WTC11 (cell line): Measurements from ENCODE around the gene PCBD2. TPM values are rescaled to one million over a fixed set of nuclear protein-coding genes. Genes with fewer than 3 reads are reported as not detected.

Source experiments
- ATAC-seq: fragments of 200-7000 bp; cut with Tn5 transposase; 2 replicates; pipeline ENCODE4 v1.10.0; 2021; ENCODE audit warnings: mild to moderate bottlenecking, moderate library complexity
- CTCF ChIA-PET: fragments of 300-600 bp; sonication (Branson Sonifier 250); formaldehyde crosslinking; loops from one replicate; lab custom pipeline; 2021; ENCODE audit warnings: antibody characterized with exemption; lab: Charles Lee
- POLR2A ChIA-PET: fragments of 350-600 bp; sonication (Branson Sonifier 250); formaldehyde crosslinking; loops from one replicate; lab custom pipeline; 2021; ENCODE audit warnings: antibody characterized with exemption; lab: Charles Lee
- DNase-seq: peaks from one replicate; pipeline ENCODE4 v3.0.0; 2021; ENCODE audit warnings: low spot score
- H3K27ac Mint-ChIP-seq: 2 replicates; pipeline ENCODE4 v1.8.0; 2021; ENCODE audit warnings: mixed read lengths
- H3K27me3 Mint-ChIP-seq: 2 replicates; pipeline ENCODE4 v1.8.0; 2021; ENCODE audit warnings: low read depth, mild to moderate bottlenecking, moderate library complexity, mixed read lengths
- H3K36me3 Mint-ChIP-seq: 2 replicates; pipeline ENCODE4 v1.8.0; 2021; ENCODE audit warnings: mixed read lengths
- H3K4me1 Mint-ChIP-seq: 2 replicates; pipeline ENCODE4 v1.8.0; 2022; ENCODE audit warnings: mixed read lengths
- H3K4me3 Mint-ChIP-seq: 2 replicates; pipeline ENCODE4 v1.8.0; 2021; ENCODE audit warnings: mild to moderate bottlenecking, moderate library complexity, mixed read lengths
- H3K9me3 Mint-ChIP-seq: 2 replicates; pipeline ENCODE4 v1.8.0; 2021; ENCODE audit warnings: mixed read lengths
- ATF1 ChIP-seq: sonication (generic); formaldehyde crosslinking; IDR thresholded peaks from 2 replicates; pipeline ENCODE4 v1.8.1; 2023; ENCODE audit warnings: mild to moderate bottlenecking, moderate library complexity, missing genetic modification reagents
- CTCF ChIP-seq: fragments of 200-600 bp; IDR thresholded peaks from 2 replicates; pipeline ENCODE4 v1.8.0; 2022; ENCODE audit warnings: antibody characterized with exemption
- HMGXB4 ChIP-seq: sonication (generic); formaldehyde crosslinking; IDR thresholded peaks from 2 replicates; pipeline ENCODE4 v1.8.1; 2023; ENCODE audit warnings: mild to moderate bottlenecking, moderate library complexity, missing genetic modification reagents
- JUN ChIP-seq: sonication (generic); formaldehyde crosslinking; IDR thresholded peaks from 2 replicates; pipeline ENCODE4 v1.8.0; 2023; ENCODE audit warnings: mild to moderate bottlenecking, missing genetic modification reagents
- NFATC4 ChIP-seq: fragments of 250-450 bp; sonication (Bioruptor Pico); IDR thresholded peaks from 2 replicates; pipeline ENCODE4 v1.9.0; 2021; ENCODE audit warnings: mild to moderate bottlenecking
- NR3C1 ChIP-seq: sonication (generic); formaldehyde crosslinking; conservative IDR thresholded peaks from 2 replicates; pipeline ENCODE4 v1.8.1; 2023; ENCODE audit warnings: low read depth, mild to moderate bottlenecking, missing genetic modification reagents
- RELA ChIP-seq: sonication (generic); formaldehyde crosslinking; IDR thresholded peaks from 2 replicates; pipeline ENCODE4 v1.8.1; 2022; ENCODE audit warnings: missing genetic modification reagents, mild to moderate bottlenecking, borderline replicate concordance
- SOX15 ChIP-seq: fragments of 250-450 bp; sonication (Bioruptor Pico); IDR thresholded peaks from 2 replicates; pipeline ENCODE4 v1.9.0; 2021; ENCODE audit warnings: mild to moderate bottlenecking
- ZNF138 ChIP-seq: sonication (generic); formaldehyde crosslinking; conservative IDR thresholded peaks from 2 replicates; pipeline ENCODE4 v1.8.1; 2022; ENCODE audit warnings: mild to moderate bottlenecking, moderate library complexity, missing genetic modification reagents
- ZNF317 ChIP-seq: sonication (generic); formaldehyde crosslinking; IDR thresholded peaks from 2 replicates; pipeline ENCODE4 v1.8.1; 2023; ENCODE audit warnings: low read depth, mild to moderate bottlenecking, moderate library complexity, missing genetic modification reagents, borderline replicate concordance
- ZNF396 ChIP-seq: fragments of 250-450 bp; sonication (Bioruptor Pico); IDR thresholded peaks from 2 replicates; pipeline ENCODE4 v1.8.0; 2021; ENCODE audit warnings: mild to moderate bottlenecking, moderate library complexity, borderline replicate concordance
- ZNF416 ChIP-seq: fragments of 250-450 bp; sonication (Bioruptor Pico); IDR thresholded peaks from 2 replicates; pipeline ENCODE4 v1.9.0; 2021; ENCODE audit warnings: mild to moderate bottlenecking, inconsistent platforms
- ZNF512 ChIP-seq: sonication (generic); formaldehyde crosslinking; IDR thresholded peaks from 2 replicates; pipeline ENCODE4 v1.8.1; 2022; ENCODE audit warnings: missing genetic modification reagents, borderline replicate concordance
- ZNF671 ChIP-seq: fragments of 250-450 bp; sonication (Bioruptor Pico); IDR thresholded peaks from 2 replicates; pipeline ENCODE4 v1.8.0; 2021; ENCODE audit warnings: mild to moderate bottlenecking
- total RNA-seq: library from RNA; stranded (reverse); gene quantifications from 3 replicates; pipeline ENCODE4 v1.2.3, GENCODE V29; 2021
- TF ChIP-seq, protein P1 (sequence below): sonication (generic); formaldehyde crosslinking; IDR thresholded peaks from 2 replicates; pipeline ENCODE4 v1.8.0; 2023; ENCODE audit warnings: missing genetic modification reagents
- TF ChIP-seq, protein P2 (sequence below): sonication (generic); formaldehyde crosslinking; IDR thresholded peaks from 2 replicates; pipeline ENCODE4 v1.8.1; 2022; ENCODE audit warnings: mild to moderate bottlenecking, missing genetic modification reagents, moderate library complexity, borderline replicate concordance
- TF ChIP-seq, protein P3 (sequence below): sonication (generic); formaldehyde crosslinking; IDR thresholded peaks from 2 replicates; pipeline ENCODE4 v1.8.0; 2023; ENCODE audit warnings: mild to moderate bottlenecking, missing genetic modification reagents

PCBD2 gene
- total RNA-seq, 1 experiment from 2014 or later, result 9.9 TPM

GRCh38 chr5:134902071-134902801, 2.7 kb upstream of the PCBD2 start:
- no peak overlapping the region for H3K27ac Mint-ChIP-seq
- H3K4me1 Mint-ChIP-seq, result peaks cover 7% of the 10 kb centered on the region
- no peak overlapping the region for H3K4me3 Mint-ChIP-seq
- DNase-seq, result no peak
- peaks cover 3% of the 10 kb centered on the region; the same call in 1 of the 2 replicates for H3K36me3 Mint-ChIP-seq
- CTCF ChIA-PET, result no interaction called here
- ATAC-seq, result no peak
- POLR2A ChIA-PET, result no interaction called here
- H3K27me3 Mint-ChIP-seq, result no peaks in the 10 kb centered on the region
- H3K9me3 Mint-ChIP-seq, result no peaks in the 10 kb centered on the region
- no peak for TF ChIP-seq ZNF416 (CRISPR knock-in tag)
- TF ChIP-seq, protein P1, sequence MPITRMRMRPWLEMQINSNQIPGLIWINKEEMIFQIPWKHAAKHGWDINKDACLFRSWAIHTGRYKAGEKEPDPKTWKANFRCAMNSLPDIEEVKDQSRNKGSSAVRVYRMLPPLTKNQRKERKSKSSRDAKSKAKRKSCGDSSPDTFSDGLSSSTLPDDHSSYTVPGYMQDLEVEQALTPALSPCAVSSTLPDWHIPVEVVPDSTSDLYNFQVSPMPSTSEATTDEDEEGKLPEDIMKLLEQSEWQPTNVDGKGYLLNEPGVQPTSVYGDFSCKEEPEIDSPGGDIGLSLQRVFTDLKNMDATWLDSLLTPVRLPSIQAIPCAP (CRISPR knock-in tag), result no peak

DNA sequence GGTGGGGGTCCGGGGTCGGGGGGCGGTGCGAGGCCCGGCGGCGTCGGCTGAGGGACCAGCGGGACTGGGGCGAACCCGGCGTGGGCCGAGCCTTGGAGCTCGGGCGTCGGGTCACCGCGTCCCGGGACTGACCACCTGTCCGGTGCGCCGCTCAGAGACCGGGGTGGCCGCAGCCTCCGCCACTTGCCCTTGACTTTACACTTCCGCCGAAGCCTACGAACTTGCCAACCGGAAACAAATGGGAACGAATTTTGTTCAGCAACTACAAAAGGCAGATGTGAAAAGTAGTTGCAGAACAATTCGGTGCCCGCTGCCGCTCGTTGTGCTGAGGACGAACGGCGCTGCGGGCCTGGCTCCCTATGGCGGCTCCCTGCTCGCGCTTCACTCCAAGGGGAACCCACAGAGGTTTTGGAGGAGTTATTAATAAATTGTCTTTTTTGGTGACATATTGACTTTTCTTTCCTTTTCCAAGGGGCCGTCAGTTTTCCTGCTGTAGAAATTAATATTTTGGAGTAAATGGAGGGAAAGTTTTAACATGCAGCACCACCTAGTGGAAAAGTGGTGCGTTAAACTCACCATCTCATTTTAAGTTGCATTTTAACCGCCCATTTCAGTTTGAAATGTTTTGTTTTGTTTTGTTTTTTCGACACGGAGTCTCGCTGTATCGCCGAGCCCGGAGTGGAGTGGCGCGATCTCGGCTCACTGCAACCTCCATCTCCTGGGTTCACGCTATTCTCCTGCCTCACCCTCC, 490 bp downstream of the PCBD2 start:
- Mint-ChIP-seq H3K9me3 (no peaks in the 10 kb centered on the region), H3K4me3 (peak overlapping the region; percentile 92), H3K4me1 (peaks cover 7% of the 10 kb centered on the region), H3K27me3 (no peaks in the 10 kb centered on the region), H3K36me3 (no peaks in the 10 kb centered on the region), H3K27ac (peak overlapping the region; percentile 95)
- CTCF ChIA-PET, result interaction anchor here (0.6 to 3.3 kb wide), 26 partner anchors 9 to 318 kb away, joined by 3 to 30 read pairs (median 6); partner anchors contain the start of genes C5orf24, CAMLG and TXNDC15
- DNase-seq, result no peak
- TF ChIP-seq ZNF317 (CRISPR knock-in tag) (no peak), HMGXB4 (CRISPR knock-in tag) (peak; percentile 63; the same call in 1 of the 2 replicates), SOX15 (no peak), ATF1 (CRISPR knock-in tag) (0 out of 2 replicates have a peak, but pooled peaks have one; percentile 36), ZNF671 (CRISPR knock-in tag) (0 out of 2 replicates have a peak, but pooled peaks have one; percentile 15), JUN (CRISPR knock-in tag) (0 out of 2 replicates have a peak, but pooled peaks have one; percentile 8), NFATC4 (CRISPR knock-in tag) (no peak; the same call in 1 of the 2 replicates), ZNF138 (CRISPR knock-in tag) (no peak), ZNF396 (CRISPR knock-in tag) (no peak), CTCF (peak; percentile 59; the same call in 1 of the 2 replicates)
- TF ChIP-seq, protein P2, sequence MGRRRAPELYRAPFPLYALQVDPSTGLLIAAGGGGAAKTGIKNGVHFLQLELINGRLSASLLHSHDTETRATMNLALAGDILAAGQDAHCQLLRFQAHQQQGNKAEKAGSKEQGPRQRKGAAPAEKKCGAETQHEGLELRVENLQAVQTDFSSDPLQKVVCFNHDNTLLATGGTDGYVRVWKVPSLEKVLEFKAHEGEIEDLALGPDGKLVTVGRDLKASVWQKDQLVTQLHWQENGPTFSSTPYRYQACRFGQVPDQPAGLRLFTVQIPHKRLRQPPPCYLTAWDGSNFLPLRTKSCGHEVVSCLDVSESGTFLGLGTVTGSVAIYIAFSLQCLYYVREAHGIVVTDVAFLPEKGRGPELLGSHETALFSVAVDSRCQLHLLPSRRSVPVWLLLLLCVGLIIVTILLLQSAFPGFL (CRISPR knock-in tag), result no peak
- peak; percentile 0; the same call in 1 of the 2 replicates for ATAC-seq
- POLR2A ChIA-PET, result interaction anchor here (0.7 to 2.6 kb wide), 7 partner anchors 32 to 679 kb away, joined by 3 to 20 read pairs (median 3); partner anchors contain the start of genes C5orf24, CAMLG, PPP2CA and TXNDC15

DNA sequence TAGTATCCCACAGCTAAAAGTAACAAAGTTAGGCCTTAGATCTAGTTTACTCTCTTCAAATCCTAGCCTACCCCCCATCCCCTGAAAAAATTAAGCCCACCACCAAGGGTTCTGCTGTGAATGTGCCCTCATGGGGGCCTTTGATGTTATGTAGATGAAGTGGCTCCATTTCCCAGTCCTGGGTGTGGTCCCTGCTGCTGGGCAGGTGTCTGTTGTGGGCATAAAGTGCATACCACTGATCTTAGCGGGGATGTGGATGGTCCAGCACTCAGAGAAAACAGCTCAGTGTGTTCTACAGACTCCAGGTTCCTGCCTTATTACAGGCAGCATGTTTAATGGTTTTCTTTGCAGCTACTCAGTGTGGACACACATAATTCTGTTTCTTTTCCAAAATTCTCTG, 1.9 kb downstream of the PCBD2 start:
- H3K27ac Mint-ChIP-seq, result no peak overlapping the region
- ChIA-PET POLR2A (no interaction called here), CTCF (interaction anchor here (1.2 to 3.3 kb wide), 3 partner anchors 10 to 167 kb away, joined by 11 to 30 read pairs (median 30); partner anchors contain the start of genes CAMLG and TXNDC15)
- H3K4me3 Mint-ChIP-seq, result peak overlapping the region; percentile 41; the same call in 1 of the 2 replicates
- no peaks in the 10 kb centered on the region for H3K9me3 Mint-ChIP-seq
- peaks cover 2% of the 10 kb centered on the region; the same call in 1 of the 2 replicates for H3K36me3 Mint-ChIP-seq
- peaks cover 7% of the 10 kb centered on the region for H3K4me1 Mint-ChIP-seq
- no peak for ATAC-seq
- no peaks in the 10 kb centered on the region for H3K27me3 Mint-ChIP-seq
- no peak for DNase-seq
- TF ChIP-seq NR3C1 (CRISPR knock-in tag) (no peak), SOX15 (no peak), ZNF512 (no peak), RELA (CRISPR knock-in tag) (no peak)
- TF ChIP-seq, protein P3, sequence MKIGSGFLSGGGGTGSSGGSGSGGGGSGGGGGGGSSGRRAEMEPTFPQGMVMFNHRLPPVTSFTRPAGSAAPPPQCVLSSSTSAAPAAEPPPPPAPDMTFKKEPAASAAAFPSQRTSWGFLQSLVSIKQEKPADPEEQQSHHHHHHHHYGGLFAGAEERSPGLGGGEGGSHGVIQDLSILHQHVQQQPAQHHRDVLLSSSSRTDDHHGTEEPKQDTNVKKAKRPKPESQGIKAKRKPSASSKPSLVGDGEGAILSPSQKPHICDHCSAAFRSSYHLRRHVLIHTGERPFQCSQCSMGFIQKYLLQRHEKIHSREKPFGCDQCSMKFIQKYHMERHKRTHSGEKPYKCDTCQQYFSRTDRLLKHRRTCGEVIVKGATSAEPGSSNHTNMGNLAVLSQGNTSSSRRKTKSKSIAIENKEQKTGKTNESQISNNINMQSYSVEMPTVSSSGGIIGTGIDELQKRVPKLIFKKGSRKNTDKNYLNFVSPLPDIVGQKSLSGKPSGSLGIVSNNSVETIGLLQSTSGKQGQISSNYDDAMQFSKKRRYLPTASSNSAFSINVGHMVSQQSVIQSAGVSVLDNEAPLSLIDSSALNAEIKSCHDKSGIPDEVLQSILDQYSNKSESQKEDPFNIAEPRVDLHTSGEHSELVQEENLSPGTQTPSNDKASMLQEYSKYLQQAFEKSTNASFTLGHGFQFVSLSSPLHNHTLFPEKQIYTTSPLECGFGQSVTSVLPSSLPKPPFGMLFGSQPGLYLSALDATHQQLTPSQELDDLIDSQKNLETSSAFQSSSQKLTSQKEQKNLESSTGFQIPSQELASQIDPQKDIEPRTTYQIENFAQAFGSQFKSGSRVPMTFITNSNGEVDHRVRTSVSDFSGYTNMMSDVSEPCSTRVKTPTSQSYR (CRISPR knock-in tag), result no peak
